SK-N-SH (cell line): ENCODE data around the gene HK1. TPM values are rescaled to one million over a fixed set of nuclear protein-coding genes. Genes with fewer than 3 reads are reported as not detected.
"Not testable (repeated sequence)": the region's sequence is repeated elsewhere in the genome, so short reads cannot be mapped to it uniquely, and the experiment has no call there.

Experiments used
- CTCF ChIA-PET: fragments of 300-600, 350-600 bp; formaldehyde crosslinking; extraction: SDS; loops from one replicate; lab custom pipeline; 2021; lab: Yijun Ruan, JAX
- POLR2A ChIA-PET: fragments of 350-600 bp; sonication (Branson Sonifier 250); formaldehyde crosslinking; extraction: SDS; loops from one replicate; lab custom pipeline; 2020; ENCODE audit warnings: antibody characterized with exemption, inconsistent platforms; lab: Yijun Ruan, JAX
- DNase-seq: peaks from one replicate; pipeline ENCODE4 v3.0.0; 2012
- H2AFZ ChIP-seq: fragments of 200-600 bp; sonication (generic); 2 replicates; pipeline ENCODE4 v1.8.1; 2016; ENCODE audit warnings: antibody characterized with exemption, mild to moderate bottlenecking, low read depth
- H3F3A ChIP-seq: fragments of 200-600 bp; sonication (generic); replicated peaks from 2 replicates; pipeline ENCODE3; 2016; ENCODE audit warnings: antibody characterized with exemption, mild to moderate bottlenecking; ENCODE audit not compliant: insufficient read depth
- H3K27ac ChIP-seq, 2 experiments: fragments of 200-500 bp in 1 of 2; fragments of 200-600 bp in 1 of 2; sonication (Bioruptor generic) in 1 of 2; sonication (generic), shearing (Covaris generic) in 1 of 2; 2 replicates each; pipeline versions ENCODE4 v1.5.1 to v1.6.1; 2014 to 2016; ENCODE audit warnings: low read depth in 2 of 2, inconsistent platforms in 1 of 2, low read length in 1 of 2, mild to moderate bottlenecking in 1 of 2, mixed read lengths in 1 of 2
- H3K27me3 ChIP-seq: fragments of 200-600 bp; sonication (generic), shearing (Covaris generic); 2 replicates; pipeline ENCODE4 v1.6.1; 2016; ENCODE audit warnings: mixed run types; ENCODE audit not compliant: insufficient read depth
- H3K36me3 ChIP-seq, 2 experiments: fragments of 200-500 bp in 1 of 2; fragments of 200-600 bp in 1 of 2; sonication (Bioruptor generic) in 1 of 2; sonication (generic) in 1 of 2; replicated peaks in 1 of 2; 2 replicates each; pipeline versions ENCODE3 to v1.5.1; 2014 to 2016; ENCODE audit warnings: low read length in 1 of 2, mild to moderate bottlenecking in 1 of 2; ENCODE audit not compliant: insufficient read depth in 2 of 2, control insufficient read depth in 1 of 2
- H3K4me1 ChIP-seq, 2 experiments: fragments of 200-500 bp in 1 of 2; fragments of 200-600 bp in 1 of 2; sonication (Bioruptor generic) in 1 of 2; sonication (generic), shearing (Covaris generic) in 1 of 2; 2 replicates each; pipeline versions ENCODE4 v1.5.1 to v1.6.1; 2014 to 2016; ENCODE audit warnings: low read depth in 1 of 2, low read length in 1 of 2, mixed run types in 1 of 2; ENCODE audit not compliant: insufficient read depth in 2 of 2, control insufficient read depth in 1 of 2
- H3K4me2 ChIP-seq: fragments of 200-600 bp; sonication (generic), shearing (Covaris generic); 2 replicates; pipeline ENCODE4 v1.6.1; 2017; ENCODE audit warnings: mixed run types
- H3K4me3 ChIP-seq, 2 experiments: fragments of 200-500 bp in 1 of 2; fragments of 200-600 bp in 1 of 2; sonication (Bioruptor generic) in 1 of 2; sonication (generic), shearing (Covaris generic) in 1 of 2; 2 replicates each; pipeline versions ENCODE4 v1.5.1 to v1.8.1; 2014 to 2016; ENCODE audit warnings: low read depth in 2 of 2, inconsistent platforms in 1 of 2, low read length in 1 of 2, mild to moderate bottlenecking in 1 of 2, mixed read lengths in 1 of 2, moderate library complexity in 1 of 2
- H3K79me2 ChIP-seq: fragments of 200-600 bp; sonication (generic); 2 replicates; pipeline ENCODE4 v1.8.1; 2017; ENCODE audit warnings: mild to moderate bottlenecking; ENCODE audit not compliant: insufficient read depth
- H3K9ac ChIP-seq: fragments of 200-600 bp; sonication (generic); 2 replicates; pipeline ENCODE4 v1.6.1; 2017; ENCODE audit warnings: mixed run types
- H3K9me2 ChIP-seq: fragments of 200-600 bp; sonication (generic); 2 replicates; pipeline ENCODE4 v1.6.1; 2017; ENCODE audit warnings: mixed run types
- H3K9me3 ChIP-seq: fragments of 200-600 bp; sonication (generic); 2 replicates; pipeline ENCODE4 v1.6.1; 2017; ENCODE audit warnings: mixed run types, mild to moderate bottlenecking, moderate library complexity
- H4K20me1 ChIP-seq: fragments of 200-600 bp; sonication (generic); 2 replicates; pipeline ENCODE4 v1.6.1; 2017; ENCODE audit warnings: mild to moderate bottlenecking, mixed run types; ENCODE audit not compliant: insufficient read depth
- CTCF ChIP-seq: fragments of 200-600 bp; sonication (generic); IDR thresholded peaks from 2 replicates; pipeline ENCODE4 v1.6.1; 2017; ENCODE audit warnings: antibody characterized with exemption, mild to moderate bottlenecking, moderate library complexity
- EZH2phosphoT487 ChIP-seq: fragments of 200-600 bp; sonication (generic); IDR thresholded peaks from 2 replicates; pipeline ENCODE4 v1.6.1; 2017; ENCODE audit warnings: low read depth, mixed run types, mild to moderate bottlenecking, antibody characterized with exemption, moderate library complexity, borderline replicate concordance
- FOXJ3 ChIP-seq: sonication (generic); formaldehyde crosslinking; IDR thresholded peaks from 2 replicates; pipeline ENCODE4 v1.5.1; 2020; ENCODE audit warnings: mild to moderate bottlenecking, missing genetic modification reagents
- GABPA ChIP-seq: IDR thresholded peaks from 2 replicates; pipeline ENCODE4 v1.4.0; 2012; ENCODE audit warnings: low read depth, mild to moderate bottlenecking
- IRF3 ChIP-seq: fragments of 150-350 bp; IDR thresholded peaks from 2 replicates; pipeline ENCODE4 v1.6.1; 2016; ENCODE audit warnings: mild to moderate bottlenecking, low read depth, low read length
- JUND ChIP-seq: IDR thresholded peaks from 2 replicates; pipeline ENCODE4 v1.4.0; 2012
- MEF2A ChIP-seq: IDR thresholded peaks from 2 replicates; pipeline ENCODE4 v1.4.0; 2012; ENCODE audit warnings: low read depth, borderline replicate concordance
- MXI1 ChIP-seq: IDR thresholded peaks from 2 replicates; pipeline ENCODE4 v1.6.1; 2012; ENCODE audit warnings: mild to moderate bottlenecking, low read depth, low read length, improper control_type of control experiment
- NRF1 ChIP-seq: IDR thresholded peaks from 2 replicates; pipeline ENCODE4 v1.6.1; 2012; ENCODE audit warnings: low read depth, mild to moderate bottlenecking, low read length
- POLR2AphosphoS5 ChIP-seq: IDR thresholded peaks from 2 replicates; pipeline ENCODE4 v1.6.1; 2012; ENCODE audit warnings: low read depth, low read length
- RFX5 ChIP-seq: IDR thresholded peaks from 2 replicates; pipeline ENCODE4 v1.6.1; 2012; ENCODE audit warnings: mild to moderate bottlenecking, improper control_type of control experiment, low read length
- TCF12 ChIP-seq: IDR thresholded peaks from 2 replicates; pipeline ENCODE4 v1.4.0; 2012
- YY1 ChIP-seq: IDR thresholded peaks from 2 replicates; pipeline ENCODE4 v1.4.0; 2012; ENCODE audit warnings: low read depth, mild to moderate bottlenecking
- WGBS: methylation state at CpG from one replicate; pipeline ENCODE4 v1.1.6; 2017; ENCODE audit warnings: low lambda C conversion rate; 5-methylcytosine and 5-hydroxymethylcytosine counted together
- polyA plus RNA-seq, 3 experiments: library from polyadenylated mRNA; depleted of rRNA; stranded (reverse); fragments of >200 nt; gene quantifications; 2 replicates each; pipeline ENCODE4 v1.2.3, GENCODE V29; 2012
- TF ChIP-seq, protein P1 (sequence below): IDR thresholded peaks from 2 replicates; pipeline ENCODE4 v1.4.0; 2012; ENCODE audit warnings: low read depth, borderline replicate concordance
- TF ChIP-seq, protein P2 (sequence below): IDR thresholded peaks from 2 replicates; pipeline ENCODE4; 2012

HK1 gene
- polyA plus RNA-seq, 1 of the 3 experiments (the other 2 are of a cell fraction): 38.7 TPM

- Histone ChIP-seq H3K4me2 (no peak overlapping the region), H3K27me3 (no peaks in the 10 kb centered on the region), H3K4me3 (no peak overlapping the region), H3K4me1 (peaks cover 6 to 31% of the 10 kb centered on the region in 2 experiments; a peak in 3 of 4 replicates), H3K79me2 (peaks cover 100% of the 10 kb centered on the region), H2AFZ (no peak overlapping the region), H3F3A (no peaks in the 10 kb centered on the region), H3K27ac (no peak overlapping the region), H4K20me1 (peaks cover 94% of the 10 kb centered on the region)
- DNase-seq: no peak
- over 99% methylated on average over 8 of the region's 8 CpGs for WGBS
- no peak for TF ChIP-seq POLR2AphosphoS5
- TF ChIP-seq NRF1: no peak
- no peak for TF ChIP-seq JUND
- no peak for TF ChIP-seq RFX5
- no peak for TF ChIP-seq CTCF
- TF ChIP-seq EZH2phosphoT487: no peak
- TF ChIP-seq TCF12: no peak
- no peak for TF ChIP-seq IRF3
- TF ChIP-seq, all 33 proteins: peak for 0
- ChIA-PET POLR2A (no interaction called here), CTCF (interaction anchor here (1.4 to 1.9 kb wide), 2 partner anchors 9 to 57 kb away, joined by 3 to 4 read pairs; no protein-coding TSS in a partner anchor)
- Histone ChIP-seq H3K9ac (no peak overlapping the region), H3K9me2 (no peaks in the 10 kb centered on the region), H3K36me3 (peaks cover 0 to 14% of the 10 kb centered on the region in 2 experiments), H3K9me3 (no peaks in the 10 kb centered on the region)
Observed at GRCh38 chr10:69328380-69328735, 50.1 kb downstream of the HK1 start.

DNA sequence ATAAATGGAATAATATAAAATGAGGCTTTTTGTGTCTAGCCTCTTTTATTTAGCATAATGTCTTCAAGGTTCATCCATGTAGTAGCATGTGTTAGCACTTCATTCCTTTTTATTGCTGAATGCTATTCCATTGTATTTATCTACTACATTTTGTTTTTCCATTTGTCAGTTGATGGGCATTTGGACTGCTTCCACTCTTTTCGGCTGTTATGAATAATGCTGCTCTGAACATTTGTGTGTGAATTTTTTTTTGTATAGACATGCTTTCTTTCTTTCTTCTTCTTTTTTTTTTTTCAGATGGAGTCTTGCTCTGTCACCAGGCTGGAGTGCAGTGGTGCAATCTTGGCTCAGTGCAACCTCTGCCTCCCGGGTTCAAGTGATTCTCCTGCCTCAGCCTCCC lies 50.6 kb downstream of the HK1 start:
- 94% methylated on average over 2 of the region's 2 CpGs for whole genome bisulfite sequencing
- Histone ChIP-seq H3K36me3 (peaks cover 0 to 14% of the 10 kb centered on the region in 2 experiments), H3K4me1 (peaks cover 6 to 32% of the 10 kb centered on the region in 2 experiments; a peak in 3 of 4 replicates), H4K20me1 (peaks cover 94% of the 10 kb centered on the region), H3K79me2 (peaks cover 100% of the 10 kb centered on the region)
- DNase-seq, H3K9me3 ChIP-seq, H3K4me3 ChIP-seq, H2AFZ ChIP-seq, H3K4me2 ChIP-seq, POLR2A ChIA-PET, H3K27me3 ChIP-seq, H3F3A ChIP-seq, H3K27ac ChIP-seq, CTCF ChIA-PET, H3K9me2 ChIP-seq, H3K9ac ChIP-seq: not testable (repeated sequence)

DNA sequence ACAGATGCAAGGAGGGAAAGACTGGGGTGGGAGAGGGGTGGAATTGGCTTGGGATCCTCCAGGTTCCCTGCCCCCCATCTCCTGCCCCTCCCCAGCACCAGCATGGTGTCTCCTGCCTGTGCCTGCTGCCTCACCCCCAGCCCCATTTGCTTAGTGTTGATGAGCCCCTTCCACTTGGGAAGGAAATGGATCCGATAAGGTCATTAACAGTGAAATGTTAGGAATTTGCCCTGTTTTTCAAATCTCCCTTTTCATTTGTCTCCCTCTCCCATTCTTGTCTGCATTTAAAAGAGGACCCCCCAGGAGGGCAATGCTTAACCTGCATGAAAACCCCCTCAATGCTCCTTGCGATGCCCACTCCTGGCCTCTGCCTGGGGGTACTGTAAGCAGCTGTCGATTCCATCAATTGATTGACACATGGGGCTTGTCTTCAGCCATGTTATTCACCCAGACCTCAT lies 51.5 kb downstream of the HK1 start:
- no peak for DNase-seq
- Histone ChIP-seq H3K4me1 (peaks cover 6 to 37% of the 10 kb centered on the region in 2 experiments; a peak in 3 of 4 replicates), H3K27ac (no peak overlapping the region), H3K9me2 (no peaks in the 10 kb centered on the region), H3K36me3 (peaks cover 0 to 14% of the 10 kb centered on the region in 2 experiments), H4K20me1 (peaks cover 94% of the 10 kb centered on the region), H3K27me3 (no peaks in the 10 kb centered on the region), H3F3A (no peaks in the 10 kb centered on the region), H3K79me2 (peaks cover 100% of the 10 kb centered on the region), H3K4me2 (no peak overlapping the region), H2AFZ (no peak overlapping the region), H3K4me3 (no peak overlapping the region), H3K9me3 (no peaks in the 10 kb centered on the region), H3K9ac (no peak overlapping the region)
- CTCF ChIA-PET: no interaction called here
- POLR2A ChIA-PET: no interaction called here
- 100% methylated on average over 3 of the region's 3 CpGs for WGBS
- TF ChIP-seq GABPA: no peak
- TF ChIP-seq, protein P1, sequence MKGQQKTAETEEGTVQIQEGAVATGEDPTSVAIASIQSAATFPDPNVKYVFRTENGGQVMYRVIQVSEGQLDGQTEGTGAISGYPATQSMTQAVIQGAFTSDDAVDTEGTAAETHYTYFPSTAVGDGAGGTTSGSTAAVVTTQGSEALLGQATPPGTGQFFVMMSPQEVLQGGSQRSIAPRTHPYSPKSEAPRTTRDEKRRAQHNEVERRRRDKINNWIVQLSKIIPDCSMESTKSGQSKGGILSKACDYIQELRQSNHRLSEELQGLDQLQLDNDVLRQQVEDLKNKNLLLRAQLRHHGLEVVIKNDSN: no peak
- TF ChIP-seq MEF2A: no peak
- TF ChIP-seq YY1: no peak
- TF ChIP-seq FOXJ3 (CRISPR knock-in tag): no peak
- TF ChIP-seq MXI1: no peak
- no peak for TF ChIP-seq POLR2AphosphoS5
- TF ChIP-seq, protein P2, sequence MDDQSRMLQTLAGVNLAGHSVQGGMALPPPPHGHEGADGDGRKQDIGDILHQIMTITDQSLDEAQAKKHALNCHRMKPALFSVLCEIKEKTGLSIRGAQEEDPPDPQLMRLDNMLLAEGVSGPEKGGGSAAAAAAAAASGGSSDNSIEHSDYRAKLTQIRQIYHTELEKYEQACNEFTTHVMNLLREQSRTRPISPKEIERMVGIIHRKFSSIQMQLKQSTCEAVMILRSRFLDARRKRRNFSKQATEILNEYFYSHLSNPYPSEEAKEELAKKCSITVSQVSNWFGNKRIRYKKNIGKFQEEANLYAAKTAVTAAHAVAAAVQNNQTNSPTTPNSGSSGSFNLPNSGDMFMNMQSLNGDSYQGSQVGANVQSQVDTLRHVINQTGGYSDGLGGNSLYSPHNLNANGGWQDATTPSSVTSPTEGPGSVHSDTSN: no peak
- no peak for TF ChIP-seq IRF3
- no peak for TF ChIP-seq NRF1
